Measurements from ENCODE around the gene DYNC1I1.

DYNC1I1 gene

DNA sequence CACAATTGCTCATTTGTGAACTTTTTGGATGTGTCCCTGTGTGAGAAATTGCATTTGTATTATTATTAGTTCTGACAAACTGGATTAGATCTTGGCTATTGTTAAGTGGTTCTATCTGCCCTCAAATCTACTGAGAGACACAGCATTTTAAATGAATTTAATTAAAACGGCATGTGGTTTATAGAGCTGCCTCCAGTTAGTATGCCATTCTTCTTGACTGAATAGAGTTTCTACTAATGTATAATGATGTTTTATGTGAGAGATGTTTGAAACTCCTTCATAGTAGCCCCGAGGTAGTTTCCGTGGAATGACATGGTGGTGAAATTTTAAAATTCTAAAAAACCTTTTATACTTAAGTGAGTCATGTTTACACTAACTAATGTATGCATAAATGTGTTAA lies 110.9 kb downstream of the DYNC1I1 start:
- Histone ChIP-seq H3K9me3 (no peaks in the 10 kb centered on the region), H3K4me3 (no peak overlapping the region), H3K4me1 (no peaks in the 10 kb centered on the region; the same call in 1 of the 2 replicates), H3K36me3 (replicated peaks) (no peaks in the 10 kb centered on the region), H3K27me3 (ENCODE audit: low read depth) (no peaks in the 10 kb centered on the region; the same call in 1 of the 2 replicates)
- in situ Hi-C loops (cut with MboI; ENCODE audit: low sequenced_read_pairs): no loop called here
- DNase-seq (ENCODE audit: low spot score in 2 of 2): no peak

DNA sequence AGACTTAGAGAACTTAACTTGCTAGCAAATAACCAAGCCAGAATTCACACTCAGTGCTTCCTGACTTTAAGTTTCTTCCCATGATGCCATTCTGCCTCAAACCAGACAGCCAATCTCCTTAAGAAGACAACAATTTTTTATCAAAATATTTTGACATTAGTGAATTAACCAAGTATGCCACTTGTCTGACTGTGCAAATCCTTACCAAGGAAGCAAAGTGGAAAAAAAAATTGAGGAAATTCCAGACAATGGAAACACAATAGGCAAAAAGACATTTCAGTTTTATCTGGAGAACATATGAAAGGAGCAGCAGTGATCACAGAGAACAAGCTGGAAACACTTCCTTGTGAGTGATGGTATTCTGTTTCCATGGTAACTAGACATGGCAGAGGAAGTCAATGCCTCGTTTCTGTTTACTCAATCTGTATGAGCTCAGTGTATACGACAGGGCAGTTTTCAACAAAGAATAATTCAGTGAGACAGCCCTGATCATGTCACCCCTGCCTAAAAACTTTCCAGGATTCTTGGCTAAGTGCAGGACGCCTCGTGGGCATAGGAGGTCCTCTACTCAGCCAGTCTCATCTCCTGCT lies 114.2 kb downstream of the DYNC1I1 start:
- no peak overlapping the region for H3K4me3 ChIP-seq
- no peaks in the 10 kb centered on the region for H3K36me3 ChIP-seq (replicated peaks)
- no peaks in the 10 kb centered on the region for H3K9me3 ChIP-seq
- no peaks in the 10 kb centered on the region; the same call in 1 of the 2 replicates for H3K27me3 ChIP-seq (ENCODE audit: low read depth)
- in situ Hi-C loops (cut with MboI; ENCODE audit: low sequenced_read_pairs): no loop called here
- H3K4me1 ChIP-seq: peaks cover 9% of the 10 kb centered on the region
- peak in 1 of 2 experiments; percentile 29 for DNase-seq (ENCODE audit: low spot score in 2 of 2)

DNA sequence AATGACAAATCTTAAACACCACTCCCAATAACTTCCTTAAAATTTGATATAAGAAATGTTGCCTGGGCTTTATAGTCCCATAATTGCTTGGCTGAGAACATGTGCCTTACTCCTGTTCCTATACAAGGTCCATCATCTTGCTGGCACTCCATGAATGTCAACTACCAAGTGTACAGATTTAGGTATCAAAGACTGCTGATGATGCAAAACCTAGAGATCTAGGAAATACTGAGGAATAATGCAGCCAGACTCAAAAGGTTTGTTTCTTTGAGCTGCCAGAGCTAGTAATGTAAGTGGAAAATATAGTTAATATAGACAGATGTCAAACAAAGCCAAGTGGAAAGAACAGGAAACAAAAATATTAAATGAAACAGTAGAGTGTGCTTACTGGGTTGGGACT lies 121.1 kb downstream of the DYNC1I1 start:
- H3K9me3 ChIP-seq: no peaks in the 10 kb centered on the region
- H3K27me3 ChIP-seq (ENCODE audit: low read depth): peaks cover 8% of the 10 kb centered on the region
- H3K4me1 ChIP-seq: peaks cover 22% of the 10 kb centered on the region
- DNase-seq (ENCODE audit: low spot score in 2 of 2): no peak
- no peak overlapping the region for H3K4me3 ChIP-seq
- H3K36me3 ChIP-seq (replicated peaks): no peaks in the 10 kb centered on the region
- in situ Hi-C loops (cut with MboI; ENCODE audit: low sequenced_read_pairs): no loop called here

DNA sequence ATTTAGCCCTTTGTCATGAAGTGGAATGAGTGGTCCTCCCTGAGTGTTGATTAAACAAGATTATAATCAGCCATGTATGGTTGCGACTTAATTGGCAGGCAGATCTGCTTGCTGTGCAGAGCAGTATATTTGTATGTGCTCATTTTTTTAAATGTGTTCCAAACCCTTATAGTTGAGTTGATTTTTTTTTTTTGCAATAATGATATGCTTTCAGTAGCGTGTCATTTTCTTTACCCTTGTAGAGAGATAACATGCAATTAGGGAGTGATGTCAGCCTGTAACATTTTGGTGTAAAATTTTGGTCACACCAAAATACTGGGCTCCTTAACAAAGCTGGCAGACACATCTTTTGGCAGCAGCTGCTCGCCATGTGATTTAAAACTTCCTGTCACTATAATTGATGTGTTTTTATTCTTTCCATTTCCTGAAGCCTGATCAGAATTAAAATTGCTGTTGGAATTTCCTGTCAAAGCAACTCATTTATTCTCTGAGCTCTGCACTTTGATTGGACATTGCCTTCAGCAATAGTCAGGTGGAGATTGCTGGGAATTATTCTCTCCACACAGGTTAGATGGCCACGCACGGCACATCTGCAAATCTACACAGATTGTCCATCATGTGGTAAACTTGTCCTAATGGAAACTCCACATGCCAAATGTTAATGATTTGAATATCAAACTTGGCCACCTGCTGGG lies 125.3 kb downstream of the DYNC1I1 start:
- peaks cover 13% of the 10 kb centered on the region for H3K4me1 ChIP-seq
- peaks cover 11% of the 10 kb centered on the region for H3K27me3 ChIP-seq (ENCODE audit: low read depth)
- in situ Hi-C loops (cut with MboI; ENCODE audit: low sequenced_read_pairs): no loop called here
- no peak overlapping the region for H3K4me3 ChIP-seq
- DNase-seq (ENCODE audit: low spot score in 2 of 2): no peak
- no peaks in the 10 kb centered on the region for H3K9me3 ChIP-seq
- H3K36me3 ChIP-seq (replicated peaks): no peaks in the 10 kb centered on the region

DNA sequence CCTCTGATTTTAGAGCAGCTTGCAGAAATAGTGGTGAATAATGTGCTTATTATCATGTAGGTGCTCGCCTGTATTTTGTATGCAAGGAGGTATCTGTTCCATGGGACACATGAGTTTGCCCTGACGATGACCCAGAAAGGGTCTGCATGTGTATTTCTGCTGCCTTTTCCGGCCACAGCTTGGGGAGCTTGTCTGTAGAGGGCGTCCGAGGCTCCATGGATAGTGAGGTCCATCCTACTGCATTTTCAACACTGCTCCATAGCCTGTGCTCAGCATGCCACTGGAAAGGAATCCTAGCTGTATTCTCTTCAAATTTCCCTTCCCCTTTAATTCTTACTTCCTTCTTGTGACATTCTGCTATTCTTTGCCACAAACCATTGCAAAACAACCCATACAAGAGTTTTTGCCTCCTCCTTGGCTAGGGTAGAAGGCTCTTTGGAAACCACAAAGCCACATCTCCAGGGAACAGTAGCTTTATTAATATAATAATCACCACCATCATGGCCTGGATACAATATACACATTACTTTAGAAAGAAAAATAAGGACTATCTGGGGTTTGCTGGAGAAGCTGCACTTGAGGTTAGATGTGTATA lies 127.7 kb downstream of the DYNC1I1 start:
- no peaks in the 10 kb centered on the region for H3K9me3 ChIP-seq
- H3K4me3 ChIP-seq: no peak overlapping the region
- in situ Hi-C loops (cut with MboI; ENCODE audit: low sequenced_read_pairs): loop anchor here (25.0 kb wide), 1 partner anchor 1937 kb away; no protein-coding TSS in a partner anchor
- peak in 1 of 2 experiments; percentile 57 for DNase-seq (ENCODE audit: low spot score in 2 of 2)
- H3K36me3 ChIP-seq (replicated peaks): no peaks in the 10 kb centered on the region
- peaks cover 3% of the 10 kb centered on the region for H3K27me3 ChIP-seq (ENCODE audit: low read depth)
- H3K4me1 ChIP-seq: peaks cover 13% of the 10 kb centered on the region

DNA sequence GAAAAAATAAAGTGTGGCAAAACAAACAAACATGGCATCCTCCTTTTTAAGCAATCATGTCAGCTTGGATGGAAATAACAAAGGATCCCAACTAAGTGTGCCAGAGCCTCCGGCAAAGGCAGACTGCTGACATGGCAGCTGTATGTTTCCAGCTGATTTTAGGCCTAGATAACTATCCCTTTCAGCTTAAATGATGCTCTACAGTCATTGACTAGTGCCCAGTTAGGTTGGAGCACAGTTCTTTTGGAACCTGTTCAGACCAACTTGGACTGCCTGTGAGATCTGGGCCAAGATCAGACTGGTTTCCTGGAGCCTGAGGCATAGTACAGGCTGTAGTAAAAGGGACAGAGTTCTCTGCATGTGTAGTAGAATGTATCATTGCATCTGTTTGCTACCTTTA lies 128.7 kb downstream of the DYNC1I1 start:
- in situ Hi-C loops (cut with MboI; ENCODE audit: low sequenced_read_pairs): loop anchor here (25.0 kb wide), 1 partner anchor 1936 kb away; no protein-coding TSS in a partner anchor
- Histone ChIP-seq H3K9me3 (no peaks in the 10 kb centered on the region), H3K27me3 (ENCODE audit: low read depth) (peaks cover 4% of the 10 kb centered on the region), H3K4me1 (peaks cover 13% of the 10 kb centered on the region), H3K4me3 (no peak overlapping the region), H3K36me3 (replicated peaks) (no peaks in the 10 kb centered on the region)
- DNase-seq (ENCODE audit: low spot score in 2 of 2): no peak

DNA sequence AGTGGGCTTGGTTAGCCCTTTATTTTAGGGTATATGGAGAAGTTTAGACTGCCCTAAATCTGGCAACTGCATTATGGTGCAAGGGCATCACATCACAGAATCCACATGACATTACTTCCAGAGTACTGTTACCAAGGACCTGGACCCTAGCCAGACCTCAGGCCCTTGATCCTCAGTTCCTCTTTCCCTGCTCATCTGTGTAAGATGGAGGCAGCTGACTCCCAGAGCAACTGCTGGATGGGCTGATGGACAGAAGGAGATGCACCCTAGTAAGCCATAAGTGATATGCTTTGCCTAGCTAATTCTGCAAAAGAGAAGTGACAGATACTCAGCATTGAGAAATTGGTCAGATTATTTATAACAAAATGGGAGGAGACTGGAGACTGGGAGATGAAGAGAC lies 131.7 kb downstream of the DYNC1I1 start:
- Histone ChIP-seq H3K4me1 (no peaks in the 10 kb centered on the region), H3K27me3 (ENCODE audit: low read depth) (peaks cover 5% of the 10 kb centered on the region), H3K4me3 (no peak overlapping the region), H3K9me3 (no peaks in the 10 kb centered on the region), H3K36me3 (replicated peaks) (no peaks in the 10 kb centered on the region)
- in situ Hi-C loops (cut with MboI; ENCODE audit: low sequenced_read_pairs): loop anchor here (25.0 kb wide), 1 partner anchor 1933 kb away; no protein-coding TSS in a partner anchor
- DNase-seq (ENCODE audit: low spot score in 2 of 2): no peak

DNA sequence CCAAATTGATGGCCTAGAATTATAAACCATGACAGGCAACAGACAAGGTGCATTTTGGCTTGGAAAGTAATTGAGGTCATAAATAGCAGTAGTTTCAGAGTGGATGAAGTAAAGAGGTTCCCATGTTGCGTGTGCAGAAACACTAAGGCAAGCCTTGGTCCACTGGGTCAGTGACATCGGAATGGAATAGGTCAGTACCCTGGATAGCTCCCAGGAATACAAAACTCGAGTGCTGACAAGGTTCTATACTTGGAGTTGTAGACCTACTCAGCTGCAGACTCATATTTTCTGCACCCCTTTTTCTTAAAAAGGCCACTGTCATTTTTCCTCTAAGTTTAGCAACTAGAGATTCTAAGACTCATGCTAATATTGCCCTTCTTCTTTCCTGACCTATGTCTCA lies 132.8 kb downstream of the DYNC1I1 start:
- DNase-seq (ENCODE audit: low spot score in 2 of 2): peak in 1 of 2 experiments; percentile 29
- no peaks in the 10 kb centered on the region for H3K36me3 ChIP-seq (replicated peaks)
- H3K27me3 ChIP-seq (ENCODE audit: low read depth): peaks cover 5% of the 10 kb centered on the region
- H3K9me3 ChIP-seq: no peaks in the 10 kb centered on the region
- H3K4me1 ChIP-seq: no peaks in the 10 kb centered on the region
- no peak overlapping the region for H3K4me3 ChIP-seq
- in situ Hi-C loops (cut with MboI; ENCODE audit: low sequenced_read_pairs): loop anchor here (25.0 kb wide), 1 partner anchor 1932 kb away; no protein-coding TSS in a partner anchor

DNA sequence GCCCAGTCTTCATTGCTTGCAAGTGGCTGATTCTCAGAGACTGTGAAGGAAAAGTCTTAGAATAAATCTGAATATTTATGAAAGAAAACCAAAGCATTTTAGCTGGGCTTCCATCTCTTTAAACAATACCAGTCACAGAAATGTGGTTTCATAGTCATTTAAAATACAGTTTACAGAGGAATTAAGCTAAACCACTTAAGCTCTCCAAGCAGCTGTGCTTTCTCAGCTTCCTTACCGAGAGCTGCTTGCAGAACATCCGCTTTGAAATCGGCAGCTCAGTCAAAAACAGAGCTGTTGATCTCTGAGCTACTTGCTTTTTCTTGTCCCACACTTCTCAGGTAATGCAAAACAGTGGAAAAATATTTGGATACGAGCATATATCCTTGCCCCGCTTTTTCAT lies 134.5 kb downstream of the DYNC1I1 start:
- in situ Hi-C loops (cut with MboI; ENCODE audit: low sequenced_read_pairs): loop anchor here (25.0 kb wide), 1 partner anchor 1930 kb away; no protein-coding TSS in a partner anchor
- H3K27me3 ChIP-seq (ENCODE audit: low read depth): peaks cover 5% of the 10 kb centered on the region
- H3K4me1 ChIP-seq: no peaks in the 10 kb centered on the region
- no peaks in the 10 kb centered on the region for H3K36me3 ChIP-seq (replicated peaks)
- no peak overlapping the region for H3K4me3 ChIP-seq
- no peaks in the 10 kb centered on the region for H3K9me3 ChIP-seq
- DNase-seq (ENCODE audit: low spot score in 2 of 2): peak; percentile 12 to 17

DNA sequence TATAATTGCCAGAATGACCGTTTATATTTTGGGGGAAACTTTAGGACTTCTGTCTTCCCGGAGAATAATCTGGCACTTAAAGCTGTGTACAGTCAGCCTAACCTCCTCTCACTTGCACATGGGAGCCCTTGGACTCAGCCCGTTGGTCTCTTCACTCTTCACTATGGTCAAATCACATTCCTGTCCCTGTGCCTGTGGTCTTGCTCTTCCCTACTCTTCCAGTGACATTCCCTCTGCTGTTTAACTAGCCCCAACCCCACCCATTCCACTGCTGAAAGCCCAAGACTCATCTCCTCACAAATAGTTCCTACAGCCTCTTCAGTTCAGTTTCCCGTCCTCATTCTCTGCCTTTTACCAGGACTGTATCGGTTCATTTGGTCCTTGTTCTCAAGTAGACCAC lies 135.0 kb downstream of the DYNC1I1 start:
- no peak for DNase-seq (ENCODE audit: low spot score in 2 of 2)
- in situ Hi-C loops (cut with MboI; ENCODE audit: low sequenced_read_pairs): loop anchor here (25.0 kb wide), 1 partner anchor 1930 kb away; no protein-coding TSS in a partner anchor
- Histone ChIP-seq H3K9me3 (no peaks in the 10 kb centered on the region), H3K36me3 (replicated peaks) (no peaks in the 10 kb centered on the region), H3K4me3 (no peak overlapping the region), H3K27me3 (ENCODE audit: low read depth) (peaks cover 5% of the 10 kb centered on the region), H3K4me1 (no peaks in the 10 kb centered on the region)

DNA sequence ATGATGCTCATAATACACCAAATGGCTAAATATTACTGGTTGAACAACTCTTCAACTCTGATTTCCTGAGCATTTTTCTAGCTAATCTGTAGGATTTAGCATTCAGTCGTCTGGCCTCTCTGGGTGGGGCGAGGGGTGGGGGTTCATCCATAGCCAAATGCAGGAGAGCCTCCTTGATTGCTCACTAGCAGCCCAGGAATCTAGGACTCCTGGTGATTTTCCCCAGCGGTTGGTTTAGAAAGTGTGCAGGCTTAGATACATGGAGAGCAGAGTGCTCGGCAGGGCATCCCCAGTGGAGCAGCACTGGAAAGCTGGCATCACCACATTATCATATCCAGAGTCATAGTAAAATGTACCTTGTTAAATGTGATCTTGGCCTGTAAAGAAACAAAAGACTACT lies 136.1 kb downstream of the DYNC1I1 start:
- in situ Hi-C loops (cut with MboI; ENCODE audit: low sequenced_read_pairs): loop anchor here (25.0 kb wide), 1 partner anchor 1929 kb away; no protein-coding TSS in a partner anchor
- Histone ChIP-seq H3K36me3 (replicated peaks) (no peaks in the 10 kb centered on the region), H3K4me3 (no peak overlapping the region), H3K27me3 (ENCODE audit: low read depth) (peaks cover 5% of the 10 kb centered on the region), H3K9me3 (no peaks in the 10 kb centered on the region), H3K4me1 (no peaks in the 10 kb centered on the region)
- no peak for DNase-seq (ENCODE audit: low spot score in 2 of 2)

DNA sequence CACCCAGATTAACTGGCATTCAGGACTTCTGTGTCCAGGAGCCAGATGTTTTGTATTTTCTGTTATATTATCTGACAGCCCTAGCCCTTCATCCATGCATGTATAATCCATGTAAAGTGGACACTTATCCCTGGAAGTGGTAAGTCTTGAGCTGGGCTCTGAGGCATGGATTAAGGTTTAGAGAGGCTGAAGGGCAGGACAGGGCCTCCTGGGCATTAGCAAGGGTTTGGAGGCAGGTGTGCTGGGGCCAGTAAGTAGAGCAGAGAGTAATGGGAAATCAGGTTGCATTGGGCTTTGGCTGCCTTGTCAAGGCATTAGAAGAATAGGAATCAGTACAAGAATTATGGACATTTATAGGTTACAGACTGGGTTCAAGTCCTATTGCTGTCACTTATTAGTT lies 138.0 kb downstream of the DYNC1I1 start:
- no peak overlapping the region for H3K4me3 ChIP-seq
- H3K9me3 ChIP-seq: no peaks in the 10 kb centered on the region
- H3K27me3 ChIP-seq (ENCODE audit: low read depth): peaks cover 9% of the 10 kb centered on the region
- no peaks in the 10 kb centered on the region for H3K4me1 ChIP-seq
- no peak for DNase-seq (ENCODE audit: low spot score in 2 of 2)
- in situ Hi-C loops (cut with MboI; ENCODE audit: low sequenced_read_pairs): loop anchor here (10.0 to 25.0 kb wide), 2 partner anchors 1114 to 1927 kb away; partner anchors contain the start of gene DLX5
- H3K36me3 ChIP-seq (replicated peaks): no peaks in the 10 kb centered on the region

DNA sequence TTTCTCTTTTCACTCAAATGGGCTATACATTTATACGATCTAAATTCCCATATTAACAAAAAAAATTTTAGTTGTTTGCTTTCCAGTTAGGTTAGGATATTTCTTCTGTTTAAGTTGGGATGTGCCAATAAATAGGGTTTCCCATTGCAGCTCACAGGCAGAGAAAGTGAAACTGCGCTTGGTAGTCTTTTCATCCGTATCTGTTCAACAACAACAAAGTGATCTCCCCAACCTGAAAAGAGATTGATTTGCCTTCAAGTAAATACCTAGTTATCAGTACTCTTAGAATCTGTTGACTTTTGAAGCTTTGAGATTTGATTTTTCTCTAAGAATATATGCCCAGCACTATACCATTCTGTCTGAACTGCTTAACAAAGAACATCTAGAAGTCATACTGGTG lies 143.4 kb downstream of the DYNC1I1 start:
- in situ Hi-C loops (cut with MboI; ENCODE audit: low sequenced_read_pairs): loop anchor here (10.0 to 25.0 kb wide), 2 partner anchors 1109 to 1922 kb away; partner anchors contain the start of gene DLX5

More for the DNA sequence above, 143.4 kb downstream of the DYNC1I1 start:
- no peak overlapping the region for H3K4me3 ChIP-seq
- peaks cover 14% of the 10 kb centered on the region for H3K27me3 ChIP-seq (ENCODE audit: low read depth)
- no peaks in the 10 kb centered on the region for H3K36me3 ChIP-seq (replicated peaks)
- H3K9me3 ChIP-seq: no peaks in the 10 kb centered on the region
- DNase-seq (ENCODE audit: low spot score in 2 of 2): no peak
- H3K4me1 ChIP-seq: peaks cover 6% of the 10 kb centered on the region

All from HAP-1 (cell line).